ENCODE results near the gene CEP57. TPM values are rescaled to one million over a fixed set of nuclear protein-coding genes. Genes with fewer than 3 reads are reported as not detected.
A peak's percentile ranks its signal among the peaks of the same experiment; 100 is the strongest.
"Not testable (repeated sequence)": the region's sequence is repeated elsewhere in the genome, so short reads cannot be mapped to it uniquely, and the experiment has no call there.

Gene CEP57
- total RNA-seq, 1 experiment from 2014 or later: 73.7 TPM

- DNase-seq (ENCODE audit: unreplicated experiment): peak; percentile 76
- H3K27me3 Mint-ChIP-seq (ENCODE audit: insufficient read depth, unreplicated experiment): no peaks in the 10 kb centered on the region
- no peak overlapping the region for H3K4me3 Mint-ChIP-seq (ENCODE audit: unreplicated experiment)
- H3K27ac Mint-ChIP-seq (ENCODE audit: low read depth, unreplicated experiment): no peak overlapping the region
- CTCF ChIA-PET: interaction anchor here (0.5 to 3.7 kb wide), 34 partner anchors 8 to 577 kb away, joined by 3 to 24 read pairs (median 4); partner anchors contain the start of genes CCDC82, JRKL, MAML2 and MTMR2
- H3K36me3 Mint-ChIP-seq (ENCODE audit: insufficient read depth, unreplicated experiment): peaks cover 33% of the 10 kb centered on the region
- peak; percentile 37 for TF ChIP-seq CTCF (IDR thresholded peaks at IDR 0.05; ENCODE audit: unreplicated experiment)
- no TSS peak for BruUV-seq (replicated peaks)
- intact Hi-C loops (cut with micrococcal nuclease): loop anchor here (1.0 to 5.0 kb wide), 4 partner anchors 74 to 494 kb away; partner anchors contain the start of gene MAML2
- POLR2A ChIA-PET: interaction anchor here (0.6 to 2.9 kb wide), 12 partner anchors 13 to 1059 kb away, joined by 3 to 15 read pairs (median 3); partner anchors contain the start of genes CCDC82, CEP57, FAM76B and JRKL
- H3K4me1 Mint-ChIP-seq (ENCODE audit: insufficient read depth, unreplicated experiment): peaks cover 5% of the 10 kb centered on the region
- no peaks in the 10 kb centered on the region for H3K9me3 Mint-ChIP-seq (ENCODE audit: unreplicated experiment)
Measured at GRCh38 chr11:95849087-95849825, 59.0 kb downstream of the CEP57 start.

- BruUV-seq (replicated peaks): no TSS peak
- Mint-ChIP-seq H3K36me3 (ENCODE audit: insufficient read depth, unreplicated experiment) (peaks cover 32% of the 10 kb centered on the region), H3K9me3 (ENCODE audit: unreplicated experiment) (no peaks in the 10 kb centered on the region), H3K27me3 (ENCODE audit: insufficient read depth, unreplicated experiment) (no peaks in the 10 kb centered on the region), H3K27ac (ENCODE audit: low read depth, unreplicated experiment) (no peak overlapping the region), H3K4me3 (ENCODE audit: unreplicated experiment) (no peak overlapping the region), H3K4me1 (ENCODE audit: insufficient read depth, unreplicated experiment) (peaks cover 5% of the 10 kb centered on the region)
- DNase-seq (ENCODE audit: unreplicated experiment): no peak
- TF ChIP-seq CTCF (IDR thresholded peaks at IDR 0.05; ENCODE audit: unreplicated experiment): no peak
- ChIA-PET CTCF (interaction anchor here (0.6 to 3.7 kb wide), 13 partner anchors 9 to 544 kb away, joined by 3 to 24 read pairs (median 5); partner anchors contain the start of gene MAML2), POLR2A (interaction anchor here (0.6 to 2.9 kb wide), 5 partner anchors 60 to 1060 kb away, joined by 3 to 15 read pairs (median 4); partner anchors contain the start of genes CEP57, FAM76B and MAML2)
- intact Hi-C loops (cut with micrococcal nuclease): no loop called here
Measured at GRCh38 chr11:95850137-95850536, 59.8 kb downstream of the CEP57 start.

- Mint-ChIP-seq H3K4me1 (ENCODE audit: insufficient read depth, unreplicated experiment) (peaks cover 5% of the 10 kb centered on the region), H3K27ac (ENCODE audit: low read depth, unreplicated experiment) (no peak overlapping the region), H3K27me3 (ENCODE audit: insufficient read depth, unreplicated experiment) (no peaks in the 10 kb centered on the region), H3K36me3 (ENCODE audit: insufficient read depth, unreplicated experiment) (peaks cover 33% of the 10 kb centered on the region), H3K9me3 (ENCODE audit: unreplicated experiment) (no peaks in the 10 kb centered on the region), H3K4me3 (ENCODE audit: unreplicated experiment) (no peak overlapping the region)
- intact Hi-C loops (cut with micrococcal nuclease): no loop called here
- BruUV-seq (replicated peaks): no TSS peak
- no peak for TF ChIP-seq CTCF (IDR thresholded peaks at IDR 0.05; ENCODE audit: unreplicated experiment)
- no peak for DNase-seq (ENCODE audit: unreplicated experiment)
- POLR2A ChIA-PET: no interaction called here
- CTCF ChIA-PET: no interaction called here
Measured at GRCh38 chr11:95853138-95853537, 62.8 kb downstream of the CEP57 start.

GRCh38 chr11:95853862-95854261, 63.6 kb downstream of the CEP57 start:
- peaks cover 5% of the 10 kb centered on the region for H3K4me1 Mint-ChIP-seq (ENCODE audit: insufficient read depth, unreplicated experiment)
- no peak for DNase-seq (ENCODE audit: unreplicated experiment)
- CTCF ChIA-PET: interaction anchor here (0.9 kb wide), 1 partner anchor 540 kb away, joined by 3 read pairs; no protein-coding TSS in a partner anchor
- no peaks in the 10 kb centered on the region for H3K27me3 Mint-ChIP-seq (ENCODE audit: insufficient read depth, unreplicated experiment)
- TF ChIP-seq CTCF (IDR thresholded peaks at IDR 0.05; ENCODE audit: unreplicated experiment): no peak
- H3K27ac Mint-ChIP-seq (ENCODE audit: low read depth, unreplicated experiment): no peak overlapping the region
- POLR2A ChIA-PET: no interaction called here
- intact Hi-C loops (cut with micrococcal nuclease): no loop called here
- peaks cover 32% of the 10 kb centered on the region for H3K36me3 Mint-ChIP-seq (ENCODE audit: insufficient read depth, unreplicated experiment)
- no peaks in the 10 kb centered on the region for H3K9me3 Mint-ChIP-seq (ENCODE audit: unreplicated experiment)
- no TSS peak for BruUV-seq (replicated peaks)
- no peak overlapping the region for H3K4me3 Mint-ChIP-seq (ENCODE audit: unreplicated experiment)

GRCh38 chr11:95854362-95854761, 64.1 kb downstream of the CEP57 start:
- H3K27me3 Mint-ChIP-seq (ENCODE audit: insufficient read depth, unreplicated experiment); DNase-seq (ENCODE audit: unreplicated experiment); H3K27ac Mint-ChIP-seq (ENCODE audit: low read depth, unreplicated experiment); H3K4me3 Mint-ChIP-seq (ENCODE audit: unreplicated experiment); BruUV-seq (replicated peaks); H3K4me1 Mint-ChIP-seq (ENCODE audit: insufficient read depth, unreplicated experiment); POLR2A ChIA-PET; intact Hi-C loops (cut with micrococcal nuclease); H3K9me3 Mint-ChIP-seq (ENCODE audit: unreplicated experiment): not testable (repeated sequence)
- CTCF ChIA-PET: interaction anchor here (0.9 to 1.9 kb wide), 2 partner anchors 19 to 539 kb away, joined by 3 to 5 read pairs; no protein-coding TSS in a partner anchor
- peaks cover 32% of the 10 kb centered on the region for H3K36me3 Mint-ChIP-seq (ENCODE audit: insufficient read depth, unreplicated experiment)

- H3K27ac Mint-ChIP-seq (ENCODE audit: low read depth, unreplicated experiment); BruUV-seq (replicated peaks); H3K9me3 Mint-ChIP-seq (ENCODE audit: unreplicated experiment); H3K4me1 Mint-ChIP-seq (ENCODE audit: insufficient read depth, unreplicated experiment); H3K4me3 Mint-ChIP-seq (ENCODE audit: unreplicated experiment); intact Hi-C loops (cut with micrococcal nuclease); H3K27me3 Mint-ChIP-seq (ENCODE audit: insufficient read depth, unreplicated experiment); DNase-seq (ENCODE audit: unreplicated experiment): not testable (repeated sequence)
- peaks cover 48% of the 10 kb centered on the region for H3K36me3 Mint-ChIP-seq (ENCODE audit: insufficient read depth, unreplicated experiment)
- CTCF ChIA-PET: interaction anchor here (1.4 kb wide), 1 partner anchor 11 kb away, joined by 4 read pairs; no protein-coding TSS in a partner anchor
- POLR2A ChIA-PET: interaction anchor here (0.9 kb wide), 1 partner anchor 63 kb away, joined by 3 read pairs; no protein-coding TSS in a partner anchor
Measured at GRCh38 chr11:95860024-95860423, 69.7 kb downstream of the CEP57 start.
